ENCODE measurements around the gene GLCE.
"Not testable (repeated sequence)": the region's sequence is repeated elsewhere in the genome, so short reads cannot be mapped to it uniquely, and the experiment has no call there.

DNA sequence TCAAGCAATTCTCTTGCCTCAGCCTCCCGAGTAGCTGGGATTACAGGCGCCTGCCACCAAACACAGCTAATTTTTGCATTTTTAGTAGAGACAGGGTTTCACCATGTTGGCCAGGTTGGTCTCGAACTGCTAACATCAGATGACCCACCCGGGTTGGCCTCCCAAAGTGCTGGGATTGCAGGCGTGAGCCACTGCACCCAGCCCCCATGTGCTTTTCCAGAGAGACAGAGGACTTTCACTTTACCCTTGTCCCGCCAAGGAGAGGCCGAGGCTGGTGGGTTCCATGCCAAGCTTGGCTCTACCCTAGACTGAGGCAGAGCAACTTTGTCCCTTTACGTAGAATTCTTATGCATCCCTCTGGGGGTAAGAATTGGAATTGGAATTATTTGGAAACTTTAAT is 140.7 kb downstream of the GLCE start:
- not testable (repeated sequence) for TF ChIP-seq EZH2 (IDR thresholded peaks at IDR 0.05; ENCODE audit: insufficient read depth, poor library complexity, severe bottlenecking); EZH2phosphoT487 (IDR thresholded peaks at IDR 0.05; ENCODE audit: insufficient read depth, low read depth)

All from GM23248 (cell line).